ENCODE results near the gene IL3.

- no peak for TF ChIP-seq CTCF (IDR thresholded peaks at IDR 0.05; ENCODE audit: poor library complexity)
- no peak for TF ChIP-seq EZH2 (IDR thresholded peaks at IDR 0.05; ENCODE audit: borderline replicate concordance)
- no peak for TF ChIP-seq EZH2phosphoT487 (IDR thresholded peaks at IDR 0.05; ENCODE audit: low read depth, severe bottlenecking, unreplicated experiment)
These were observed 5.0 kb upstream of the IL3 start for GRCh38 chr5:132055441-132055807.

All from hepatocyte (in vitro differentiated cells).